Embryonic facial prominence (tissue), 1 donor: Measurements from ENCODE around the gene URAD.
"Not testable (repeated sequence)": the region's sequence is repeated elsewhere in the genome, so short reads cannot be mapped to it uniquely, and the experiment has no call there.

Source experiments
- DNase-seq: peaks from one replicate; pipeline ENCODE4 v3.0.0-alpha.2; 2016; ENCODE audit errors: extremely low spot score

Gene URAD

GRCh38 chr13:27988520-27988919 lies at the start of gene URAD:
URAD (minus strand) TSS chr13:27988693; CDS start chr13:27988637, 56 bp downstream.
- DNase-seq = no peak

GRCh38 chr13:28037399-28037798 lies 48.9 kb upstream of the URAD start:
- no peak for DNase-seq

- no peak for DNase-seq
Measured at GRCh38 chr13:28035146-28035782, 46.8 kb upstream of the URAD start.

- no peak for DNase-seq
Measured at GRCh38 chr13:28033894-28034655, 45.6 kb upstream of the URAD start.

- DNase-seq = not testable (repeated sequence)
Measured at GRCh38 chr13:28032438-28032837, 43.9 kb upstream of the URAD start.

GRCh38 chr13:28031896-28032288 lies 43.4 kb upstream of the URAD start:
- no peak for DNase-seq

GRCh38 chr13:28031220-28031895 lies 42.9 kb upstream of the URAD start:
- DNase-seq = no peak

- no peak for DNase-seq
Measured at GRCh38 chr13:28027607-28028364, 39.3 kb upstream of the URAD start.

GRCh38 chr13:28027071-28027470 lies 38.6 kb upstream of the URAD start:
- no peak for DNase-seq

GRCh38 chr13:28026508-28026907 lies 38.0 kb upstream of the URAD start:
- DNase-seq = no peak

GRCh38 chr13:28022848-28023518 lies 34.5 kb upstream of the URAD start:
- DNase-seq = no peak

GRCh38 chr13:28014301-28014700 lies 25.8 kb upstream of the URAD start:
- no peak for DNase-seq

- DNase-seq = no peak
Measured at GRCh38 chr13:28013482-28013881, 25.0 kb upstream of the URAD start.

GRCh38 chr13:28012896-28013295 lies 24.4 kb upstream of the URAD start:
- DNase-seq = no peak

- no peak for DNase-seq
Measured at GRCh38 chr13:28012383-28012782, 23.9 kb upstream of the URAD start.

GRCh38 chr13:28010046-28010445 lies 21.6 kb upstream of the URAD start:
- no peak for DNase-seq

- not testable (repeated sequence) for DNase-seq
Measured at GRCh38 chr13:28005016-28005415, 16.5 kb upstream of the URAD start.

- DNase-seq = no peak
Measured at GRCh38 chr13:28002886-28003698, 14.6 kb upstream of the URAD start.

- no peak for DNase-seq
Measured at GRCh38 chr13:28001837-28002473, 13.5 kb upstream of the URAD start.

- DNase-seq = no peak
Measured at GRCh38 chr13:28001049-28001448, 12.6 kb upstream of the URAD start.
